ENCODE data around the gene KCNN2. TPM values are rescaled to one million over a fixed set of nuclear protein-coding genes. Genes with fewer than 3 reads are reported as not detected.

Gene KCNN2
- total and polyA plus RNA-seq, 2 donors (not counting 1 experiment from before 2014, with no cell fraction given), result 0.08 to 0.50 TPM

DNA sequence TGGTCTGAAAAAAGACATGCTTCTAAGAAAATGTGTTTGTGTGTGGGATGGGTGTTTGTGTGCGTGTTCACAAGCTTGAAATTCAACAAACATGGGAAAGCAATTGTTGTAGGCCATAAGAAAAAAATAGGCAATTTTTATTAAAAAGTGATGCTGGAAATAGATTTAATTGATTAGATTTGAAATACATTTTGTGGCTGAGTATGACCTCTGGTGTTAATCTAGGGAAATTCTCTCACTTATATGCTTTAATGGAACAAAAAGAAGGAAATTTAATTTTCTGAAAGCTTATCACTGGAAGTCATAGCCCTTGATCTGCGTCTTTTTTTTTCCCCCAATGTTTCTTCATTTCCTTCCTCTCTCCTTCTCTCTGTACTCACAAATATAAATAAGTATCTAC, 3.5 kb upstream of the KCNN2 start:
- no peak overlapping the region for H3K4me2 ChIP-seq (ENCODE audit: extremely low read depth, insufficient read depth, low read length)
- no peaks in the 10 kb centered on the region for H3K9me3 ChIP-seq (ENCODE audit: control insufficient read depth, insufficient read depth, low read depth, low read length)
- no peak overlapping the region for H2AFZ ChIP-seq (ENCODE audit: low read length)
- peaks cover 23% of the 10 kb centered on the region for H3K27me3 ChIP-seq (ENCODE audit: control insufficient read depth, insufficient read depth, low read length)
- H3K36me3 ChIP-seq (ENCODE audit: control insufficient read depth, insufficient read depth, low read length), result no peaks in the 10 kb centered on the region
- TF ChIP-seq, protein P1, sequence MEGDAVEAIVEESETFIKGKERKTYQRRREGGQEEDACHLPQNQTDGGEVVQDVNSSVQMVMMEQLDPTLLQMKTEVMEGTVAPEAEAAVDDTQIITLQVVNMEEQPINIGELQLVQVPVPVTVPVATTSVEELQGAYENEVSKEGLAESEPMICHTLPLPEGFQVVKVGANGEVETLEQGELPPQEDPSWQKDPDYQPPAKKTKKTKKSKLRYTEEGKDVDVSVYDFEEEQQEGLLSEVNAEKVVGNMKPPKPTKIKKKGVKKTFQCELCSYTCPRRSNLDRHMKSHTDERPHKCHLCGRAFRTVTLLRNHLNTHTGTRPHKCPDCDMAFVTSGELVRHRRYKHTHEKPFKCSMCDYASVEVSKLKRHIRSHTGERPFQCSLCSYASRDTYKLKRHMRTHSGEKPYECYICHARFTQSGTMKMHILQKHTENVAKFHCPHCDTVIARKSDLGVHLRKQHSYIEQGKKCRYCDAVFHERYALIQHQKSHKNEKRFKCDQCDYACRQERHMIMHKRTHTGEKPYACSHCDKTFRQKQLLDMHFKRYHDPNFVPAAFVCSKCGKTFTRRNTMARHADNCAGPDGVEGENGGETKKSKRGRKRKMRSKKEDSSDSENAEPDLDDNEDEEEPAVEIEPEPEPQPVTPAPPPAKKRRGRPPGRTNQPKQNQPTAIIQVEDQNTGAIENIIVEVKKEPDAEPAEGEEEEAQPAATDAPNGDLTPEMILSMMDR (conservative IDR thresholded peaks at IDR 0.05 in 1 of 2, IDR thresholded peaks at IDR 0.05 in 1 of 2; ENCODE audit: low read depth in 1 of 2, low read length in 2 of 2), result peak in 1 of 2 donors; percentile 9
- TF ChIP-seq EZH2 (IDR thresholded peaks at IDR 0.05; ENCODE audit: low read length, missing control alignments), result no peak
- no peak overlapping the region for H3K27ac ChIP-seq (ENCODE audit: insufficient read depth, low read length)
- DNase-seq (ENCODE audit: low read depth in 2 of 2), result peak in 1 of 2 donors; percentile 36
- no peak overlapping the region for H3K9ac ChIP-seq (ENCODE audit: insufficient read depth, low read length)
- no peaks in the 10 kb centered on the region for H3K79me2 ChIP-seq (ENCODE audit: control insufficient read depth, insufficient read depth, low read length)
- no peaks in the 10 kb centered on the region for H3K4me1 ChIP-seq (ENCODE audit: control insufficient read depth, extremely low read depth, insufficient read depth, low read length)
- H4K20me1 ChIP-seq (ENCODE audit: control insufficient read depth, extremely low read depth, insufficient read depth, low read length), result no peaks in the 10 kb centered on the region
- H3K4me3 ChIP-seq (replicated peaks in 1 of 4; ENCODE audit: control extremely low read depth in 1 of 4, insufficient read depth in 1 of 4, low read depth in 3 of 4, low read length in 4 of 4), result no peak overlapping the region

DNA sequence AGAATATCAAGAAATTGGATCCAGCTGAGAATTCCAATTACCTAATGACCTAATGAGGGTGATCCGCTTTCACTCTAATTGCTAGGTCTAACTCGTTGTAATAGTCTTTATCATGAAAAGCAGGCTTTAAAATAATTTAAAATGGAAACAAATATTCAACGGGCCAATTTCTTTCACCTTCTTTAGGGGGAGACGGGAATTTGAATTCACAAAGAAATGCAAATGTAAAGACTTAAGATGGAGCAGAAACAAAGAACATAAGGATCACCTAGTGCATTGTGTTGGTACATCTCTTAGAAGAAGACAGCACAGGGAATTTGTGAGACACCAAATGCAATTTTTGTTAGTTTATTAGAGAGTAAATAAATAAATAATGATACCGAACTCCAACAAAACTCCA, 1.5 kb upstream of the KCNN2 start:
- DNase-seq (ENCODE audit: low read depth in 2 of 2), result peak in 1 of 2 donors; percentile 9
- Histone ChIP-seq H3K36me3 (ENCODE audit: control insufficient read depth, insufficient read depth, low read length) (no peaks in the 10 kb centered on the region), H4K20me1 (ENCODE audit: control insufficient read depth, extremely low read depth, insufficient read depth, low read length) (no peaks in the 10 kb centered on the region), H3K9me3 (ENCODE audit: control insufficient read depth, insufficient read depth, low read depth, low read length) (no peaks in the 10 kb centered on the region), H3K27me3 (ENCODE audit: control insufficient read depth, insufficient read depth, low read length) (peaks cover 31% of the 10 kb centered on the region), H3K9ac (ENCODE audit: insufficient read depth, low read length) (no peak overlapping the region), H3K4me1 (ENCODE audit: control insufficient read depth, extremely low read depth, insufficient read depth, low read length) (no peaks in the 10 kb centered on the region), H2AFZ (ENCODE audit: low read length) (no peak overlapping the region), H3K4me2 (ENCODE audit: extremely low read depth, insufficient read depth, low read length) (no peak overlapping the region), H3K4me3 (replicated peaks in 1 of 4; ENCODE audit: control extremely low read depth in 1 of 4, insufficient read depth in 1 of 4, low read depth in 3 of 4, low read length in 4 of 4) (peak overlapping the region in 1 of 4 experiments; percentile 53), H3K27ac (ENCODE audit: insufficient read depth, low read length) (no peak overlapping the region), H3K79me2 (ENCODE audit: control insufficient read depth, insufficient read depth, low read length) (no peaks in the 10 kb centered on the region)
- TF ChIP-seq, protein P1 (conservative IDR thresholded peaks at IDR 0.05 in 1 of 2, IDR thresholded peaks at IDR 0.05 in 1 of 2; ENCODE audit: low read depth in 1 of 2, low read length in 2 of 2), result no peak
- no peak for TF ChIP-seq EZH2 (IDR thresholded peaks at IDR 0.05; ENCODE audit: low read length, missing control alignments)

DNA sequence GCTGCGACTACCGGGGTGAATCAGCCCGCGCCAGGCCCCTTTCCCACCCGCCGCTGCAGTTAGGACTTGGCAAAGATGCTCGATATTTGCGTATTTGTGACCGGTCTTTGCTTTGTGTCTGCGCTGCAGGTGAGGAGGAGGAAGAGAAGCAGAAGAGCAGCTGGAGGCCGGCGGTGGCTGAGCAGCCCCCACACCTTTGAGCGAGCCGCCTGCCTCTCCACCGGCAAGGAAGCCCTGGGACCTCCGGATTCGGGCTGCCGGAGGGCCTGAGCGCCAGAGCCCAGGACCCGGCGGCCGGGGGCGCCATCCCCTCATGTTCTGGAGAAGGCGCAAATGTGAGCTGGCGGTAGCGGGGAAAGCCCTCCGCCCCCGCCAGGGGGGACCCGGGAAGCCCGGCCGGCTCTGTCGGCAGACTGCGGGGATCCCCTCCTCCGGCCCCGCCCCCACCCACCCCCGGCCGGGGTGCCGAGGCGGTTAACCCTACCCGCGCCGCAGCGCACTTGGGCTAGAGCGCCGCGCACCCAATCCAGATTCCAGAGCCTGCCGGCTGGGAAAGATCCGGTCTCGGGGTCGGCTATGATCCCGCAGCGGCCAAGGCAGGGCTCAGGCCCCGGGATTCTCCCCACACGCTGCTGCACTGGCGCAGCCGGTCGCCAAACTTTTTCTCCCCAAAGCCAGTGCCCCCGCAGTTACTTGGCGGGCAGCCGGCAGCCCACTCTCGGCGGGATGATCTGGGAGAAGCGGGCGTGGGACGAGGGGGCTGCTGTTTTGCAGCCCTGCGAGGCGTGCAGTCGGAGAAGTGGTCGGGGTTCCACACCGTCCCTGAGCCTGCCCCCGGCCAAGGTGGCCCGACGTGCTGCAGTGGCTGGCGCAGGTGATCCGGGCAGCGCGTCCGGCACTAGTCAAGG, 800 bp upstream of the KCNN2 start:
- peak in 1 of 2 donors; percentile 45 for DNase-seq (ENCODE audit: low read depth in 2 of 2)
- Histone ChIP-seq H3K36me3 (ENCODE audit: control insufficient read depth, insufficient read depth, low read length) (no peaks in the 10 kb centered on the region), H2AFZ (ENCODE audit: low read length) (no peak overlapping the region), H3K27me3 (ENCODE audit: control insufficient read depth, insufficient read depth, low read length) (peaks cover 31% of the 10 kb centered on the region), H4K20me1 (ENCODE audit: control insufficient read depth, extremely low read depth, insufficient read depth, low read length) (no peaks in the 10 kb centered on the region), H3K4me3 (replicated peaks in 1 of 4; ENCODE audit: control extremely low read depth in 1 of 4, insufficient read depth in 1 of 4, low read depth in 3 of 4, low read length in 4 of 4) (peak overlapping the region; percentile 26 to 59 (median 38)), H3K9ac (ENCODE audit: insufficient read depth, low read length) (no peak overlapping the region), H3K9me3 (ENCODE audit: control insufficient read depth, insufficient read depth, low read depth, low read length) (no peaks in the 10 kb centered on the region), H3K4me2 (ENCODE audit: extremely low read depth, insufficient read depth, low read length) (peak overlapping the region; percentile 51), H3K27ac (ENCODE audit: insufficient read depth, low read length) (no peak overlapping the region), H3K79me2 (ENCODE audit: control insufficient read depth, insufficient read depth, low read length) (no peaks in the 10 kb centered on the region), H3K4me1 (ENCODE audit: control insufficient read depth, extremely low read depth, insufficient read depth, low read length) (no peaks in the 10 kb centered on the region)
- TF ChIP-seq, protein P1 (conservative IDR thresholded peaks at IDR 0.05 in 1 of 2, IDR thresholded peaks at IDR 0.05 in 1 of 2; ENCODE audit: low read depth in 1 of 2, low read length in 2 of 2), result peak; percentile 10 to 26
- TF ChIP-seq EZH2 (IDR thresholded peaks at IDR 0.05; ENCODE audit: low read length, missing control alignments), result no peak

Measured in fibroblast of lung (primary cell).